ENCODE data around the gene SHROOM4. TPM values are rescaled to one million over a fixed set of nuclear protein-coding genes. Genes with fewer than 3 reads are reported as not detected.

Gene SHROOM4
- total RNA-seq, 1 experiment from 2014 or later: 2.1 TPM

- WGBS (ENCODE audit: extremely low coverage, insufficient read length, low lambda C conversion rate): no CpG with 5 or more reads among the region's 3 CpGs
Observed at GRCh38 chrX:50860518-50860917, 46.5 kb upstream of the SHROOM4 start.

More at GRCh38 chrX:50860518-50860917, 46.5 kb upstream of the SHROOM4 start:
- no peak overlapping the region for H2BK12ac ChIP-seq (ENCODE audit: insufficient read length, low read depth, low read length)
- H3K9me3 ChIP-seq (ENCODE audit: control insufficient read depth, low read depth, low read length): no peaks in the 10 kb centered on the region
- no peak overlapping the region for H4K8ac ChIP-seq (replicated peaks; ENCODE audit: insufficient read length, low read depth, low read length)
- H3K79me1 ChIP-seq (ENCODE audit: insufficient read depth, low read depth, low read length, poor library complexity, severe bottlenecking): no peaks in the 10 kb centered on the region
- no peak overlapping the region for H3K4ac ChIP-seq (ENCODE audit: low read depth, low read length)
- H3K4me3 Mint-ChIP-seq: no peak overlapping the region
- H2BK120ac ChIP-seq (ENCODE audit: low read depth, low read length, poor library complexity, severe bottlenecking): no peak overlapping the region
- no peak overlapping the region for H2AK5ac ChIP-seq (ENCODE audit: insufficient read length, low read length)
- H3K4me2 ChIP-seq (ENCODE audit: insufficient read depth, insufficient read length, low read length): no peak overlapping the region
- H3K79me2 ChIP-seq (ENCODE audit: insufficient read depth, low read length): no peaks in the 10 kb centered on the region
- H3K4me1 ChIP-seq (ENCODE audit: insufficient read depth, low read length): no peaks in the 10 kb centered on the region
- no peak overlapping the region for H3K56ac ChIP-seq (ENCODE audit: insufficient read length, low read depth, low read length)
- H3K27ac ChIP-seq (ENCODE audit: insufficient read length, low read depth, low read length): no peak overlapping the region
- no peak overlapping the region for H3K14ac ChIP-seq (ENCODE audit: insufficient read depth, low read length)
- no peak overlapping the region for H3K18ac ChIP-seq (ENCODE audit: insufficient read length, low read depth, low read length)
- H3K23ac ChIP-seq (ENCODE audit: insufficient read length, low read depth, low read length): no peak overlapping the region
- no peak overlapping the region for H2BK5ac ChIP-seq (ENCODE audit: insufficient read length, low read length)
- peaks cover 63 to 71% of the 10 kb centered on the region in 2 experiments for H3K9me3 Mint-ChIP-seq
- no peak overlapping the region for H2AFZ ChIP-seq (ENCODE audit: low read length)
- no peak overlapping the region for H4K91ac ChIP-seq (ENCODE audit: insufficient read length, low read depth, low read length)
- H3K27ac Mint-ChIP-seq: no peak overlapping the region
- peaks cover 4 to 6% of the 10 kb centered on the region in 2 experiments; a peak in 3 of 4 replicates for H3K4me1 Mint-ChIP-seq
- H3T11ph ChIP-seq (ENCODE audit: low read length): no peak overlapping the region
- peaks cover 0 to 2% (median 2%) of the 10 kb centered on the region in 3 experiments; a peak in 3 of 7 replicates for H3K36me3 Mint-ChIP-seq (ENCODE audit: insufficient read depth in 1 of 3, low read depth in 3 of 3)
- TF ChIP-seq, protein P1, sequence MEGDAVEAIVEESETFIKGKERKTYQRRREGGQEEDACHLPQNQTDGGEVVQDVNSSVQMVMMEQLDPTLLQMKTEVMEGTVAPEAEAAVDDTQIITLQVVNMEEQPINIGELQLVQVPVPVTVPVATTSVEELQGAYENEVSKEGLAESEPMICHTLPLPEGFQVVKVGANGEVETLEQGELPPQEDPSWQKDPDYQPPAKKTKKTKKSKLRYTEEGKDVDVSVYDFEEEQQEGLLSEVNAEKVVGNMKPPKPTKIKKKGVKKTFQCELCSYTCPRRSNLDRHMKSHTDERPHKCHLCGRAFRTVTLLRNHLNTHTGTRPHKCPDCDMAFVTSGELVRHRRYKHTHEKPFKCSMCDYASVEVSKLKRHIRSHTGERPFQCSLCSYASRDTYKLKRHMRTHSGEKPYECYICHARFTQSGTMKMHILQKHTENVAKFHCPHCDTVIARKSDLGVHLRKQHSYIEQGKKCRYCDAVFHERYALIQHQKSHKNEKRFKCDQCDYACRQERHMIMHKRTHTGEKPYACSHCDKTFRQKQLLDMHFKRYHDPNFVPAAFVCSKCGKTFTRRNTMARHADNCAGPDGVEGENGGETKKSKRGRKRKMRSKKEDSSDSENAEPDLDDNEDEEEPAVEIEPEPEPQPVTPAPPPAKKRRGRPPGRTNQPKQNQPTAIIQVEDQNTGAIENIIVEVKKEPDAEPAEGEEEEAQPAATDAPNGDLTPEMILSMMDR (conservative IDR thresholded peaks at IDR 0.05): no peak
- H4K5ac ChIP-seq (ENCODE audit: insufficient read length, low read depth, low read length): no peak overlapping the region
- no peak for DNase-seq
- no peak overlapping the region for H2BK15ac ChIP-seq (ENCODE audit: low read depth, low read length)
- no peaks in the 10 kb centered on the region for H3K27me3 Mint-ChIP-seq (ENCODE audit: low read depth)
- H3K9ac ChIP-seq (ENCODE audit: extremely low read depth, insufficient read length, low read length): no peak overlapping the region
- no peaks in the 10 kb centered on the region for H3K27me3 ChIP-seq (ENCODE audit: insufficient read depth, low read length)
- H2BK20ac ChIP-seq (ENCODE audit: low read depth, low read length, poor library complexity, severe bottlenecking): no peak overlapping the region
- H3K23me2 ChIP-seq (ENCODE audit: insufficient read length, low read depth, low read length, poor library complexity, severe bottlenecking): no peaks in the 10 kb centered on the region
- no peaks in the 10 kb centered on the region for H4K20me1 ChIP-seq (ENCODE audit: control insufficient read depth, insufficient read depth, insufficient read length)
